Cardiac fibroblast (primary cell): Measurements from ENCODE around the gene BMPR1A.
A peak's percentile ranks its signal among the peaks of the same experiment; 100 is the strongest.

Experiments used
- DNase-seq, 2 donors: peaks; one replicate each; pipeline versions ENCODE4 v3.0.0 to v3.0.0-alpha.2; 2010; ENCODE audit warnings: low read depth in 2 of 2
- H3K4me3 ChIP-seq, 2 donors: replicated peaks in 1 of 2; 1 replicate in 1 of 2; 2 replicates in 1 of 2; pipeline ENCODE4 v1.5.1; 2011; ENCODE audit warnings: low read depth in 2 of 2, low read length in 2 of 2, mild to moderate bottlenecking in 2 of 2, moderate library complexity in 1 of 2
- TF ChIP-seq, protein P1 (sequence below): IDR thresholded peaks from one replicate; pipeline ENCODE4 v1.5.1; 2011; ENCODE audit warnings: low read depth, mild to moderate bottlenecking, low read length, inconsistent platforms

The BMPR1A gene

DNA sequence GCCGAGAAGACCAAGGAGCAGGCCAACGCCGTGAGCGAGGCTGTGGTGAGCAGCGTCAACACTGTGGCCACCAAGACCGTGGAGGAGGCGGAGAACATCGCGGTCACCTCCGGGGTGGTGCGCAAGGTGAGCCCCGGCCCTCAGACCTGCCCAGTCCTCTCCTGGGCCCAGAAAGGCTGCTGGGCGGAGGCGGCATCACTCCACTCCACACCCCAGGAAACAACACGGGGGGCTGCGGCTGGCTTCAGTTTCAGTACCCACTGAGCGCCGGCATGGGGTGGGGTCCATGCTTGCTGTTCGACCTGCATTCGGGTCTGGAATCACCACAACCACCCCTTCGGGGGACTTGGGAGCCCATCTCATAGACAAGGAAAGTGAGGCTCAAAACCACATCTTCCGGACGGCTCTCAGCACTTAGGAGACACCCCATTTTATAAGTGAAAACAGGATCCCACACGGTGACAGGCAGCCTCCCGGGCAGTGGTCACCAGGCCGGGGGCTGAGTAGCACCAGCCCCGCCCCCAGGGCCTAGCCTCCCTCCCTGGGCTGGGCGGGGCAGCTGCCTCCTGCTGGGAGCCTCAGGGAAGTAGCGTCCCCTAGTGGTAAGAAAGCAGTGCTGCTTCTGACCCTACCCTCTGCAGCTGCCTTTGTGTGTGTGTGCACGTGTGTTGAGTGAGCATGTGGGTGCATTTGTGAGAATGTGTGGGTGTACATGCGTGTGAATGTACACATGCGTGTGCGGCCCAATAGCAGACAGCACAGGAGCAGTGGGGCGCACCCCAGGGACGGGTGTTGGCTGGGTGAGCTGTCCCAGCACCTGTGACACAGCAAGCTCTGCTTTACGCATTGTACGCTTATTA is 203.8 kb downstream of the BMPR1A start:
- DNase-seq: peak; percentile 81 to 83
- H3K4me3 ChIP-seq: no peak overlapping the region
- TF ChIP-seq, protein P1, sequence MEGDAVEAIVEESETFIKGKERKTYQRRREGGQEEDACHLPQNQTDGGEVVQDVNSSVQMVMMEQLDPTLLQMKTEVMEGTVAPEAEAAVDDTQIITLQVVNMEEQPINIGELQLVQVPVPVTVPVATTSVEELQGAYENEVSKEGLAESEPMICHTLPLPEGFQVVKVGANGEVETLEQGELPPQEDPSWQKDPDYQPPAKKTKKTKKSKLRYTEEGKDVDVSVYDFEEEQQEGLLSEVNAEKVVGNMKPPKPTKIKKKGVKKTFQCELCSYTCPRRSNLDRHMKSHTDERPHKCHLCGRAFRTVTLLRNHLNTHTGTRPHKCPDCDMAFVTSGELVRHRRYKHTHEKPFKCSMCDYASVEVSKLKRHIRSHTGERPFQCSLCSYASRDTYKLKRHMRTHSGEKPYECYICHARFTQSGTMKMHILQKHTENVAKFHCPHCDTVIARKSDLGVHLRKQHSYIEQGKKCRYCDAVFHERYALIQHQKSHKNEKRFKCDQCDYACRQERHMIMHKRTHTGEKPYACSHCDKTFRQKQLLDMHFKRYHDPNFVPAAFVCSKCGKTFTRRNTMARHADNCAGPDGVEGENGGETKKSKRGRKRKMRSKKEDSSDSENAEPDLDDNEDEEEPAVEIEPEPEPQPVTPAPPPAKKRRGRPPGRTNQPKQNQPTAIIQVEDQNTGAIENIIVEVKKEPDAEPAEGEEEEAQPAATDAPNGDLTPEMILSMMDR: peak; percentile 96

DNA sequence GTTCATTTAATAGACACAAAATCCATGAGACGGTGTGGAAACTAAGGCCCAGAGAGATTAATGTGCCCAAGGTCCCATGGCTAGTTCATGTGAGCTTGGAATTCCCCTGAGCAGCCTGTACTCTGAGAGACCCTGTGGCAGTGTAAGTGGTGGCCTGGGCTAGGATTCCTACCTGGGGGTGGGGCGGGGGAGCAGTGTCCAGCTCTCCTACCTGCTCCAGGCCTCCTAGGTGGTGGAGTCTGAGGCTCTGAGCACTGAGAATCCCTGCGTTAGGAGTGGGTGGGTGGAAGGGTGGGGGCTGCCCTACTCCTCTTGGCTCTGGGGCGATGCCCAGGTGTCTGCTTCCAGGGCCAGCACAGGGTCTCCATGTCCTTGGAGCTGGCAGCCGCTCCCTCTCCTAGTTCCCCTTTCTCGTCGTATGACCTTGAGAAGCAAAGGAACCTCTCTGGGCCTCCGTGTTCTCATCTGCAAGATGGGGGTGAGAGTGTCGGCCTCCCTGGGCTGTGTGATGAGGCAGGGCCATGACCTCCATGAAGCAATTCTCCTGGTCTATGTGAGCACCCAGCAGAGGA is 204.5 kb downstream of the BMPR1A start:
- no peak for DNase-seq
- TF ChIP-seq, protein P1: no peak
- H3K4me3 ChIP-seq: no peak overlapping the region

DNA sequence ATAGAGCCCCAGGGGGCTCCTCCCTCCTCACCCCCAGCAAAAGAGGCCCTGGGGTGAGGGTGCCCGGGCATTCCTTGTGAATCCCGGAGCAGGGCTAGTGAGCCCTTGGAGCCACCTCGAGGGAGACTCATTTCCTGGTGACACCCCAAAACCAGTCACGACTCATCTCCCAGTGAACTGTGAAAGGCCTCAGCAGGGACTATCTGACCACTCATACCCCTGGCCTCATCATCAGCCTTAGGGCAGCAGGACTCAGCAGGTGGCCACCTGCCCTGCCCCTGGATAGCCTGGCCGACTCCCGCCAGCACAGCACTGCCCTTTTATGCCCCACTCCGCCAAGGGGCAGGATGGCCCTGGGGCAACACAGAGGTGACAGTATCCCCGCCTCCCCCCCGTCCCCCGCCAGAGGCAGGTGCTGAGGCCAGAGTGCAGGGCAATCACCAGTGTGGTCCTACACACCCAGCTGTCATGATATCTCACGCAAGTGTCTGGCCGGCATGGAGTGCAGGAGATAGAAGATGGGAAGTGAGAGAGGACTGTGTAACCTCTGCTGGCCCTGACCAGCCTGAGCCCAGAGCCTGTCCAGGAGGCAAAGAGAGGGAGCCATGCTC is 205.2 kb downstream of the BMPR1A start:
- DNase-seq: no peak
- TF ChIP-seq, protein P1: no peak
- no peak overlapping the region for H3K4me3 ChIP-seq

DNA sequence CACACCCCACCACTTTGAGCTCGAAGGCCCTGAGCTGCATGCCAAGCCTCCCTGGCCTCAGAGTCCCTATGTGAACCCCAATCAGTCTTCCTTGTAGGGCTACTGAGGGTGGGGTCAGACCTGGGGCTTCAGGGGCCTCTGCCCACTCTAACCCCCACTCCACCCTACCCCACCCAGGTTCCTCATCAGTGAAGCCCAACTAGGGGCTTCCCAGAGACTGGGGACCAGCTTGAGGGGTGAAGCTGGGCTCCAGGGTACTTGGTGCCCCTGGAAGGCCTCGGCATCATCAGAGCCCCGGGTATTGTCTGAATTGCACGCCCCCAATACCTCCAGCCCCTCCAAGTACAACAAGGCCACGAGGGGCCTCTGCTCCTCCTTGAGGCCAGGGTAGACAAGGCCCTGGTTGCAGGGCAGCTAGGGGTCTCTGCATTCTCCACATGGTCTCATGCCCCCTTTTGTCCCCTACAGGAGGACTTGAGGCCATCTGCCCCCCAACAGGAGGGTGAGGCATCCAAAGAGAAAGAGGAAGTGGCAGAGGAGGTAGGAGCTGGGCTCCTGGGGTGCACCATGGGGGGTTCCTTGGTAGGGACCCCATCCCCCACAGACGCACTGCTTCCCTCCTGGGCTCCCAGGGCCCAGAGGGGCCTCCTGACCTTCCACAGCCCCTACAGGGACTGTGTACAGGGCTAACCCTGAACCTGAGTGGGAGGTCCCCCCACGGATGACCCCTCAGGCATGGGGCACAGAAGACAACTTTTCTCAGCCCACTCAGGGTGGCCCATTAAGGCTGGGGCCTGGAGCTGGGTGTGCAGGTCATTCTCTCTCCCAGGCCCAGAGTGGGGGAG is 205.9 kb downstream of the BMPR1A start:
- no peak for DNase-seq
- no peak overlapping the region for H3K4me3 ChIP-seq
- TF ChIP-seq, protein P1: no peak

DNA sequence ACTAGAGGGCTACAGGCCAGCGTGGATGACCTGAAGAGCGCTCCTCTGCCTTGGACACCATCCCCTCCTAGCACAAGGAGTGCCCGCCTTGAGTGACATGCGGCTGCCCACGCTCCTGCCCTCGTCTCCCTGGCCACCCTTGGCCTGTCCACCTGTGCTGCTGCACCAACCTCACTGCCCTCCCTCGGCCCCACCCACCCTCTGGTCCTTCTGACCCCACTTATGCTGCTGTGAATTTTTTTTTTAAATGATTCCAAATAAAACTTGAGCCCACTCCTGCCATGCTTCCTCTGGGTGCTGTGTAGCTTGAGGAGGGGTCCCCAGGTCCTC is 206.5 kb downstream of the BMPR1A start:
- no peak overlapping the region for H3K4me3 ChIP-seq
- TF ChIP-seq, protein P1: no peak
- DNase-seq: no peak

DNA sequence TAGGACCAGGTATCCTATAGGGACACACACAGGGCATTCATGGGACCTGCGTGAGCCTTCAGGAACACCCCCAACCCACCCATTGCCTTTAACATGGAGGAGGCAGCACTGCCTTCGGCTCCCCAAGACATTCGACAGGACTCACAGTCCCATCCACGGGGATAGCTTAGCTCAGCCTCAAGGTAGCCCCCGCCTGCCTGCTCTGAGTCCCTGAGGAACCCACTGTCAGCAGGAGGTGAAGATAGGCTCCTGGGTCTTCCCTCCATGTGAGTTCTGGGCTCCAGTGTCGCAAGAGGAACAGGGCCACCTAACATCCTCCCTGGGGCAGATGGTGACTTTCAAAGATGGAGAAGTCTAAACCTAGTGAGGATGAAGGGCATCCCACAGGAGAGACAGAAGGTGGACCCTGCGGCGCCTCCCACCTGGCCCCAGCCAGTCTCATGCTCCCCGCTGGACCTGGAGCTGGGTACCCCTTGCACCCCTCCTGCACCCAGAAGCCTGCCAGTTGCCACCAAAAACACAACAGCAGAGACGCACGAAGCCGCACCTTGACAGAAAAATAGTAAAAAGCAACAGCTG is 207.0 kb downstream of the BMPR1A start:
- DNase-seq: no peak
- no peak overlapping the region for H3K4me3 ChIP-seq
- TF ChIP-seq, protein P1: no peak
